Measurements from ENCODE around the gene KLF13.

GRCh38 chr15:31396881-31397560 lies 70.4 kb downstream of the KLF13 start:
- TF ChIP-seq CTCF (IDR thresholded peaks at IDR 0.05 in 4 of 5, conservative IDR thresholded peaks at IDR 0.05 in 1 of 5) (peak in 2 of 5 experiments; percentile 20 to 32), POLR2A (IDR thresholded peaks at IDR 0.05) (no peak)
